ENCODE measurements around the gene RCBTB2. TPM values are rescaled to one million over a fixed set of nuclear protein-coding genes. Genes with fewer than 3 reads are reported as not detected.

The RCBTB2 gene
- total RNA-seq, 1 experiment from 2014 or later = 1.1 TPM

- H3K4me3 Mint-ChIP-seq (ENCODE audit: unreplicated experiment) = no peak overlapping the region
- no peak for TF ChIP-seq CTCF (IDR thresholded peaks at IDR 0.05; ENCODE audit: insufficient read depth in 1 of 2, low read depth in 1 of 2, low read length in 1 of 2, severe bottlenecking in 1 of 2, unreplicated experiment in 1 of 2)
- no peaks in the 10 kb centered on the region for H3K9me3 Mint-ChIP-seq (ENCODE audit: unreplicated experiment)
- no peaks in the 10 kb centered on the region for H3K9me3 ChIP-seq
- ChIA-PET CTCF (no interaction called here), POLR2A (no interaction called here)
- no peak overlapping the region for H3K27ac Mint-ChIP-seq (ENCODE audit: unreplicated experiment)
- H3K27me3 Mint-ChIP-seq (ENCODE audit: insufficient read depth, unreplicated experiment) = no peaks in the 10 kb centered on the region
- no peak overlapping the region for H3K4me3 ChIP-seq (ENCODE audit: low read depth, low read length)
- intact Hi-C loops (cut with micrococcal nuclease; ENCODE audit: unreplicated experiment) = no loop called here
- no peaks in the 10 kb centered on the region for H3K36me3 Mint-ChIP-seq (ENCODE audit: insufficient read depth, unreplicated experiment)
- no peaks in the 10 kb centered on the region for H3K4me1 Mint-ChIP-seq (ENCODE audit: low read depth, unreplicated experiment)
- no TSS peak for BruUV-seq (replicated peaks)
- H3K4me1 ChIP-seq = no peaks in the 10 kb centered on the region
- DNase-seq = no peak
- no peaks in the 10 kb centered on the region for H3K27me3 ChIP-seq (replicated peaks; ENCODE audit: control insufficient read depth, insufficient read depth, low read length)
- no peaks in the 10 kb centered on the region for H3K36me3 ChIP-seq (ENCODE audit: control insufficient read depth, insufficient read depth, low read length)
Observed at GRCh38 chr13:48574041-48574796, 41.3 kb upstream of the RCBTB2 start.

GRCh38 chr13:48573213-48574007 is 40.5 kb upstream of the RCBTB2 start:
- DNase-seq = no peak
- H3K36me3 Mint-ChIP-seq (ENCODE audit: insufficient read depth, unreplicated experiment) = no peaks in the 10 kb centered on the region
- no peaks in the 10 kb centered on the region for H3K36me3 ChIP-seq (ENCODE audit: control insufficient read depth, insufficient read depth, low read length)
- no peak overlapping the region for H3K27ac Mint-ChIP-seq (ENCODE audit: unreplicated experiment)
- ChIA-PET CTCF (no interaction called here), POLR2A (no interaction called here)
- H3K4me1 ChIP-seq = no peaks in the 10 kb centered on the region
- H3K27me3 Mint-ChIP-seq (ENCODE audit: insufficient read depth, unreplicated experiment) = no peaks in the 10 kb centered on the region
- no peak for TF ChIP-seq CTCF (IDR thresholded peaks at IDR 0.05; ENCODE audit: insufficient read depth in 1 of 2, low read depth in 1 of 2, low read length in 1 of 2, severe bottlenecking in 1 of 2, unreplicated experiment in 1 of 2)
- no peak overlapping the region for H3K4me3 ChIP-seq (ENCODE audit: low read depth, low read length)
- H3K9me3 ChIP-seq = no peaks in the 10 kb centered on the region
- no peaks in the 10 kb centered on the region for H3K4me1 Mint-ChIP-seq (ENCODE audit: low read depth, unreplicated experiment)
- H3K9me3 Mint-ChIP-seq (ENCODE audit: unreplicated experiment) = no peaks in the 10 kb centered on the region
- no peaks in the 10 kb centered on the region for H3K27me3 ChIP-seq (replicated peaks; ENCODE audit: control insufficient read depth, insufficient read depth, low read length)
- H3K4me3 Mint-ChIP-seq (ENCODE audit: unreplicated experiment) = no peak overlapping the region
- BruUV-seq (replicated peaks) = no TSS peak
- intact Hi-C loops (cut with micrococcal nuclease; ENCODE audit: unreplicated experiment) = no loop called here

GRCh38 chr13:48571126-48571913 is 38.4 kb upstream of the RCBTB2 start:
- Mint-ChIP-seq H3K27ac (ENCODE audit: unreplicated experiment) (no peak overlapping the region), H3K4me1 (ENCODE audit: low read depth, unreplicated experiment) (no peaks in the 10 kb centered on the region), H3K36me3 (ENCODE audit: insufficient read depth, unreplicated experiment) (no peaks in the 10 kb centered on the region), H3K9me3 (ENCODE audit: unreplicated experiment) (no peaks in the 10 kb centered on the region), H3K27me3 (ENCODE audit: insufficient read depth, unreplicated experiment) (no peaks in the 10 kb centered on the region), H3K4me3 (ENCODE audit: unreplicated experiment) (no peak overlapping the region)
- no peak for TF ChIP-seq CTCF (IDR thresholded peaks at IDR 0.05; ENCODE audit: insufficient read depth in 1 of 2, low read depth in 1 of 2, low read length in 1 of 2, severe bottlenecking in 1 of 2, unreplicated experiment in 1 of 2)
- intact Hi-C loops (cut with micrococcal nuclease; ENCODE audit: unreplicated experiment) = no loop called here
- H3K9me3 ChIP-seq = no peaks in the 10 kb centered on the region
- no peak for DNase-seq
- no peaks in the 10 kb centered on the region for H3K36me3 ChIP-seq (ENCODE audit: control insufficient read depth, insufficient read depth, low read length)
- no peaks in the 10 kb centered on the region for H3K27me3 ChIP-seq (replicated peaks; ENCODE audit: control insufficient read depth, insufficient read depth, low read length)
- ChIA-PET POLR2A (no interaction called here), CTCF (interaction anchor here (0.6 kb wide), 1 partner anchor 114 kb away, joined by 3 read pairs; no protein-coding TSS in a partner anchor)
- no peak overlapping the region for H3K4me3 ChIP-seq (ENCODE audit: low read depth, low read length)
- H3K4me1 ChIP-seq = no peaks in the 10 kb centered on the region
- no TSS peak for BruUV-seq (replicated peaks)

Measured in Caco-2 (cell line).